Keratinocyte (primary cell): ENCODE results near the gene IFNG-AS1. TPM values are rescaled to one million over a fixed set of nuclear protein-coding genes. Genes with fewer than 3 reads are reported as not detected.

ENCODE experiments used
- DNase-seq: peaks from one replicate; pipeline ENCODE4 v3.0.0-alpha.2; 2011; ENCODE audit warnings: low read depth, missing footprints, low spot score
- FAIRE-seq: peaks from 2 replicates; lab custom pipeline; 2011; peaks lifted over from hg19 to GRCh38; lab: Jason Lieb, UNC
- H2AFZ ChIP-seq: 2 replicates; pipeline ENCODE4 v1.6.0; 2012; ENCODE audit warnings: low read length, control low read depth, inconsistent platforms; ENCODE audit not compliant: control insufficient read depth
- H3K27ac ChIP-seq: 2 replicates; pipeline ENCODE4 v1.5.1; 2011; ENCODE audit warnings: low read length; ENCODE audit not compliant: control insufficient read depth, insufficient read depth
- H3K27me3 ChIP-seq: 3 replicates; pipeline ENCODE4 v1.6.0; 2011; ENCODE audit warnings: low read length; ENCODE audit not compliant: control insufficient read depth, insufficient read depth; ENCODE audit errors: extremely low read depth
- H3K36me3 ChIP-seq, 2 experiments: 2 replicates in 1 of 2; 3 replicates in 1 of 2; pipeline ENCODE4 v1.5.1; 2011; ENCODE audit warnings: low read length in 2 of 2, mild to moderate bottlenecking in 1 of 2; ENCODE audit not compliant: control insufficient read depth in 2 of 2, insufficient read depth in 2 of 2; ENCODE audit errors: extremely low read depth in 1 of 2
- H3K4me1 ChIP-seq: 3 replicates; pipeline ENCODE4 v1.5.1; 2011; ENCODE audit warnings: low read length; ENCODE audit not compliant: control insufficient read depth, insufficient read depth; ENCODE audit errors: extremely low read depth
- H3K4me2 ChIP-seq: 3 replicates; pipeline ENCODE4 v1.6.0; 2011; ENCODE audit warnings: low read depth, low read length; ENCODE audit not compliant: control insufficient read depth, insufficient read depth; ENCODE audit errors: extremely low read depth
- H3K4me3 ChIP-seq, 3 experiments: fragments of 200-600 bp in 1 of 3; sonication (generic) in 1 of 3; 2 replicates in 2 of 3; 3 replicates in 1 of 3; pipeline ENCODE4 v1.5.1; 2011 to 2016; ENCODE audit warnings: low read length in 3 of 3, mild to moderate bottlenecking in 3 of 3, control low read depth in 2 of 3, inconsistent platforms in 1 of 3, low read depth in 1 of 3, mixed read lengths in 1 of 3, mixed run types in 1 of 3, moderate library complexity in 1 of 3; ENCODE audit not compliant: control insufficient read depth in 2 of 3, insufficient read depth in 2 of 3; ENCODE audit errors: extremely low read depth in 1 of 3
- H3K79me2 ChIP-seq: 2 replicates; pipeline ENCODE4 v1.6.0; 2012; ENCODE audit warnings: low read length; ENCODE audit not compliant: control insufficient read depth, insufficient read depth
- H3K9ac ChIP-seq: 3 replicates; pipeline ENCODE4 v1.6.0; 2011; ENCODE audit warnings: low read length; ENCODE audit not compliant: control insufficient read depth, insufficient read depth; ENCODE audit errors: extremely low read depth
- H3K9me1 ChIP-seq: 3 replicates; pipeline ENCODE4 v1.6.0; 2011; ENCODE audit warnings: low read length; ENCODE audit not compliant: control insufficient read depth, insufficient read depth; ENCODE audit errors: extremely low read depth
- H3K9me3 ChIP-seq: 2 replicates; pipeline ENCODE4 v1.5.1; 2012; ENCODE audit warnings: low read depth, low read length; ENCODE audit not compliant: control insufficient read depth
- H4K20me1 ChIP-seq: 3 replicates; pipeline ENCODE4 v1.6.0; 2011; ENCODE audit warnings: low read length; ENCODE audit not compliant: control insufficient read depth, insufficient read depth; ENCODE audit errors: extremely low read depth
- CTCF ChIP-seq, 3 experiments: IDR thresholded peaks in 1 of 3; conservative IDR thresholded peaks in 1 of 3; optimal IDR thresholded peaks in 1 of 3; 2 replicates in 2 of 3; 3 replicates in 1 of 3; pipeline versions ENCODE3 to v1.5.1; 2011; ENCODE audit warnings: low read length in 3 of 3, mild to moderate bottlenecking in 3 of 3, moderate library complexity in 2 of 3, control low read depth in 1 of 3, inconsistent platforms in 1 of 3; ENCODE audit not compliant: insufficient read depth in 2 of 3; ENCODE audit errors: extremely low read depth in 1 of 3
- EZH2 ChIP-seq: IDR thresholded peaks from one replicate; pipeline ENCODE4 v1.6.1; 2012; ENCODE audit warnings: inconsistent platforms, mild to moderate bottlenecking, low read length, moderate library complexity
- dilution Hi-C: fragments of 300-500 bp; cut with MboI; formaldehyde crosslinking; loops from one replicate; pipeline ENCODE4 v1.7.0; 2020; ENCODE audit warnings: low sequenced_read_pairs; ENCODE audit not compliant: extremely low pct_ligation_motif_present
- polyA plus RNA-seq, 5 experiments: library from polyadenylated mRNA; depleted of rRNA in 3 of 5; stranded (reverse) in 3 of 5; stranded (forward) in 1 of 5; unstranded in 1 of 5; fragments of >200 nt; gene quantifications; 1 replicate in 1 of 5; 2 replicates in 3 of 5; 3 replicates in 1 of 5; pipeline versions ENCODE4 v1.2.1 to v1.2.3, GENCODE V29; 2011 to 2012; ENCODE audit warnings: missing spikeins in 2 of 5, low read depth in 1 of 5, low replicate concordance in 1 of 5

IFNG-AS1 gene
- polyA plus RNA-seq, 1 donor (not counting 4 experiments of a cell fraction or from before 2014, with no cell fraction given), result not detected

- H3K27ac ChIP-seq, result no peak overlapping the region
- TF ChIP-seq CTCF (optimal IDR thresholded peaks at IDR 0.05 in 1 of 3, IDR thresholded peaks at IDR 0.05 in 1 of 3, conservative IDR thresholded peaks at IDR 0.05 in 1 of 3; ENCODE audit: extremely low read depth in 1 of 3, insufficient read depth in 2 of 3, low read length in 3 of 3), result no peak
- no peak for TF ChIP-seq EZH2
- H3K4me3 ChIP-seq, result no peak overlapping the region
- H2AFZ ChIP-seq, result no peak overlapping the region
- H3K9ac ChIP-seq, result no peak overlapping the region
- no peak for FAIRE-seq
- H3K9me3 ChIP-seq, result no peaks in the 10 kb centered on the region
- H3K4me2 ChIP-seq, result no peak overlapping the region
- H3K4me1 ChIP-seq, result no peaks in the 10 kb centered on the region
- H3K79me2 ChIP-seq, result no peaks in the 10 kb centered on the region
- no peaks in the 10 kb centered on the region for H3K9me1 ChIP-seq
- no peaks in the 10 kb centered on the region for H3K27me3 ChIP-seq
- H4K20me1 ChIP-seq, result no peaks in the 10 kb centered on the region
- H3K36me3 ChIP-seq, result no peaks in the 10 kb centered on the region
- DNase-seq, result no peak
- dilution Hi-C loops, result no loop called here
Measured at GRCh38 chr12:68020699-68021098, 31.5 kb downstream of the IFNG-AS1 start.

- H4K20me1 ChIP-seq, result no peaks in the 10 kb centered on the region
- H3K9me3 ChIP-seq, result no peaks in the 10 kb centered on the region
- no peaks in the 10 kb centered on the region for H3K36me3 ChIP-seq
- H3K79me2 ChIP-seq, result no peaks in the 10 kb centered on the region
- H2AFZ ChIP-seq, result no peak overlapping the region
- no peak overlapping the region for H3K4me3 ChIP-seq
- no peaks in the 10 kb centered on the region for H3K9me1 ChIP-seq
- H3K27ac ChIP-seq, result no peak overlapping the region
- H3K27me3 ChIP-seq, result no peaks in the 10 kb centered on the region
- no peak overlapping the region for H3K4me2 ChIP-seq
- DNase-seq (no peak), FAIRE-seq (no peak)
- no peaks in the 10 kb centered on the region for H3K4me1 ChIP-seq
- H3K9ac ChIP-seq, result no peak overlapping the region
- TF ChIP-seq EZH2 (no peak), CTCF (optimal IDR thresholded peaks at IDR 0.05 in 1 of 3, IDR thresholded peaks at IDR 0.05 in 1 of 3, conservative IDR thresholded peaks at IDR 0.05 in 1 of 3; ENCODE audit: extremely low read depth in 1 of 3, insufficient read depth in 2 of 3, low read length in 3 of 3) (no peak)
- dilution Hi-C loops, result no loop called here
Measured at GRCh38 chr12:68028647-68029046, 39.4 kb downstream of the IFNG-AS1 start.
